ENCODE data around the gene CA12.

CA12 gene

GRCh38 chr15:63306492-63307073 is 75.1 kb downstream of the CA12 start:
- DNase-seq (ENCODE audit: low read depth in 2 of 2): no peak

GRCh38 chr15:63305260-63305659 is 76.4 kb downstream of the CA12 start:
- no peak for DNase-seq (ENCODE audit: low read depth in 2 of 2)

- DNase-seq (ENCODE audit: low read depth in 2 of 2): no peak
Measured at GRCh38 chr15:63301088-63301487, 80.6 kb downstream of the CA12 start.

- DNase-seq (ENCODE audit: low read depth in 2 of 2): no peak
Measured at GRCh38 chr15:63299943-63300575, 81.6 kb downstream of the CA12 start.

- no peak for DNase-seq (ENCODE audit: low read depth in 2 of 2)
Measured at GRCh38 chr15:63296195-63296594, 85.5 kb downstream of the CA12 start.

- DNase-seq (ENCODE audit: low read depth in 2 of 2): no peak
Measured at GRCh38 chr15:63295341-63295740, 86.3 kb downstream of the CA12 start.

- DNase-seq (ENCODE audit: low read depth in 2 of 2): no peak
Measured at GRCh38 chr15:63294359-63294758, 87.3 kb downstream of the CA12 start.

GRCh38 chr15:63292771-63293170 is 88.9 kb downstream of the CA12 start:
- DNase-seq (ENCODE audit: low read depth in 2 of 2): no peak

- DNase-seq (ENCODE audit: low read depth in 2 of 2): no peak
Measured at GRCh38 chr15:63292241-63292640, 89.4 kb downstream of the CA12 start.

- DNase-seq (ENCODE audit: low read depth in 2 of 2): no peak
Measured at GRCh38 chr15:63291507-63291906, 90.1 kb downstream of the CA12 start.

- no peak for DNase-seq (ENCODE audit: low read depth in 2 of 2)
Measured at GRCh38 chr15:63288778-63289378, 92.8 kb downstream of the CA12 start.

GRCh38 chr15:63288342-63288741 is 93.3 kb downstream of the CA12 start:
- no peak for DNase-seq (ENCODE audit: low read depth in 2 of 2)

- no peak for DNase-seq (ENCODE audit: low read depth in 2 of 2)
Measured at GRCh38 chr15:63287109-63287508, 94.5 kb downstream of the CA12 start.

GRCh38 chr15:63284335-63284734 is 97.3 kb downstream of the CA12 start:
- DNase-seq (ENCODE audit: low read depth in 2 of 2): no peak

GRCh38 chr15:63283126-63283525 is 98.5 kb downstream of the CA12 start:
- DNase-seq (ENCODE audit: low read depth in 2 of 2): no peak

GRCh38 chr15:63277893-63278456 is 103.7 kb downstream of the CA12 start:
- DNase-seq (ENCODE audit: low read depth in 2 of 2): no peak

- DNase-seq (ENCODE audit: low read depth in 2 of 2): peak; percentile 53 to 59
Measured at GRCh38 chr15:63277038-63277892, 104.4 kb downstream of the CA12 start, which contains the start of gene APH1B. Gene APH1B, plus strand, starts transcription at chr15:63277605. Its CDS starts 19 bp downstream, at chr15:63277624.

- no peak for DNase-seq (ENCODE audit: low read depth in 2 of 2)
Measured at GRCh38 chr15:63276342-63277037, 105.2 kb downstream of the CA12 start.

- no peak for DNase-seq (ENCODE audit: low read depth in 2 of 2)
Measured at GRCh38 chr15:63274427-63274826, 107.2 kb downstream of the CA12 start.
